HUES48 (cell line): Measurements from ENCODE around the gene TMEM201.

ENCODE experiments used
- H3K27ac ChIP-seq: one replicate; pipeline ENCODE4 v1.7.0; 2013; ENCODE audit warnings: low read depth, low read length, inconsistent platforms
- H3K27me3 ChIP-seq: 2 replicates; pipeline ENCODE4 v1.6.1; 2013; ENCODE audit warnings: mild to moderate bottlenecking, low read length; ENCODE audit not compliant: control insufficient read depth, insufficient read depth
- H3K36me3 ChIP-seq: 2 replicates; pipeline ENCODE4 v1.6.1; 2013; ENCODE audit warnings: low read length; ENCODE audit not compliant: control insufficient read depth, insufficient read depth
- H3K4me1 ChIP-seq: 2 replicates; pipeline ENCODE4 v1.6.1; 2013; ENCODE audit warnings: mild to moderate bottlenecking, low read length; ENCODE audit not compliant: control insufficient read depth, insufficient read depth
- H3K4me3 ChIP-seq: 2 replicates; pipeline ENCODE4 v1.5.1; 2013; ENCODE audit warnings: mild to moderate bottlenecking, low read depth, low read length
- H3K9ac ChIP-seq: 2 replicates; pipeline ENCODE4 v1.6.1; 2013; ENCODE audit warnings: mild to moderate bottlenecking, low read depth, low read length, moderate library complexity
- H3K9me3 ChIP-seq: 2 replicates; pipeline ENCODE4 v1.6.1; 2013; ENCODE audit warnings: low read length; ENCODE audit not compliant: control insufficient read depth, insufficient read depth

The TMEM201 gene

GRCh38 chr1:9602794-9603167 lies 14.1 kb downstream of the TMEM201 start:
- Histone ChIP-seq H3K27ac (no peak overlapping the region), H3K4me3 (no peak overlapping the region), H3K27me3 (no peaks in the 10 kb centered on the region), H3K36me3 (peaks cover 69% of the 10 kb centered on the region), H3K9me3 (no peaks in the 10 kb centered on the region), H3K9ac (no peak overlapping the region), H3K4me1 (no peaks in the 10 kb centered on the region)

GRCh38 chr1:9603307-9603706 lies 14.6 kb downstream of the TMEM201 start:
- no peak overlapping the region for H3K27ac ChIP-seq
- no peaks in the 10 kb centered on the region for H3K27me3 ChIP-seq
- no peak overlapping the region for H3K9ac ChIP-seq
- H3K4me1 ChIP-seq: no peaks in the 10 kb centered on the region
- no peak overlapping the region for H3K4me3 ChIP-seq
- no peaks in the 10 kb centered on the region for H3K9me3 ChIP-seq
- H3K36me3 ChIP-seq: peaks cover 66% of the 10 kb centered on the region

GRCh38 chr1:9603766-9604753 lies 15.3 kb downstream of the TMEM201 start:
- Histone ChIP-seq H3K9ac (no peak overlapping the region), H3K27ac (no peak overlapping the region), H3K9me3 (no peaks in the 10 kb centered on the region), H3K27me3 (no peaks in the 10 kb centered on the region), H3K4me1 (no peaks in the 10 kb centered on the region), H3K36me3 (peaks cover 64% of the 10 kb centered on the region), H3K4me3 (no peak overlapping the region)

GRCh38 chr1:9604836-9605235 lies 16.1 kb downstream of the TMEM201 start:
- Histone ChIP-seq H3K27me3 (no peaks in the 10 kb centered on the region), H3K36me3 (peaks cover 68% of the 10 kb centered on the region), H3K4me1 (no peaks in the 10 kb centered on the region), H3K4me3 (no peak overlapping the region), H3K9me3 (no peaks in the 10 kb centered on the region), H3K9ac (no peak overlapping the region), H3K27ac (no peak overlapping the region)

- Histone ChIP-seq H3K9ac (no peak overlapping the region), H3K27ac (no peak overlapping the region), H3K36me3 (peaks cover 67% of the 10 kb centered on the region), H3K4me1 (no peaks in the 10 kb centered on the region), H3K27me3 (no peaks in the 10 kb centered on the region), H3K4me3 (no peak overlapping the region), H3K9me3 (no peaks in the 10 kb centered on the region)
Measured at GRCh38 chr1:9605946-9606455, 17.3 kb downstream of the TMEM201 start.

- Histone ChIP-seq H3K36me3 (peaks cover 64% of the 10 kb centered on the region), H3K4me3 (no peak overlapping the region), H3K9me3 (no peaks in the 10 kb centered on the region), H3K27ac (no peak overlapping the region), H3K27me3 (no peaks in the 10 kb centered on the region), H3K4me1 (no peaks in the 10 kb centered on the region), H3K9ac (no peak overlapping the region)
Measured at GRCh38 chr1:9606458-9606857, 17.7 kb downstream of the TMEM201 start.

- Histone ChIP-seq H3K9me3 (no peaks in the 10 kb centered on the region), H3K4me1 (no peaks in the 10 kb centered on the region), H3K27me3 (no peaks in the 10 kb centered on the region), H3K4me3 (no peak overlapping the region), H3K36me3 (peaks cover 64% of the 10 kb centered on the region), H3K27ac (no peak overlapping the region), H3K9ac (no peak overlapping the region)
Measured at GRCh38 chr1:9606948-9607347, 18.2 kb downstream of the TMEM201 start.

GRCh38 chr1:9607352-9607751 lies 18.6 kb downstream of the TMEM201 start:
- Histone ChIP-seq H3K4me3 (no peak overlapping the region), H3K27me3 (no peaks in the 10 kb centered on the region), H3K27ac (no peak overlapping the region), H3K36me3 (peaks cover 64% of the 10 kb centered on the region), H3K9ac (no peak overlapping the region), H3K4me1 (no peaks in the 10 kb centered on the region), H3K9me3 (no peaks in the 10 kb centered on the region)

- H3K27ac ChIP-seq: no peak overlapping the region
- H3K27me3 ChIP-seq: no peaks in the 10 kb centered on the region
- no peaks in the 10 kb centered on the region for H3K9me3 ChIP-seq
- H3K36me3 ChIP-seq: peaks cover 51% of the 10 kb centered on the region
- no peak overlapping the region for H3K4me3 ChIP-seq
- no peaks in the 10 kb centered on the region for H3K4me1 ChIP-seq
- no peak overlapping the region for H3K9ac ChIP-seq
Measured at GRCh38 chr1:9609998-9610397, 21.3 kb downstream of the TMEM201 start.

GRCh38 chr1:9610548-9610947 lies 21.8 kb downstream of the TMEM201 start:
- H3K9ac ChIP-seq: no peak overlapping the region
- H3K27ac ChIP-seq: no peak overlapping the region
- H3K9me3 ChIP-seq: no peaks in the 10 kb centered on the region
- peaks cover 49% of the 10 kb centered on the region for H3K36me3 ChIP-seq
- H3K4me1 ChIP-seq: no peaks in the 10 kb centered on the region
- no peak overlapping the region for H3K4me3 ChIP-seq
- H3K27me3 ChIP-seq: no peaks in the 10 kb centered on the region

GRCh38 chr1:9611716-9612115 lies 23.0 kb downstream of the TMEM201 start:
- Histone ChIP-seq H3K4me1 (no peaks in the 10 kb centered on the region), H3K36me3 (peaks cover 45% of the 10 kb centered on the region), H3K4me3 (no peak overlapping the region), H3K9ac (no peak overlapping the region), H3K27me3 (no peaks in the 10 kb centered on the region), H3K27ac (no peak overlapping the region), H3K9me3 (no peaks in the 10 kb centered on the region)
